Hepatic stellate cell (primary cell): Measurements from ENCODE around the gene SNTB2.
"Not testable (repeated sequence)": the region's sequence is repeated elsewhere in the genome, so short reads cannot be mapped to it uniquely, and the experiment has no call there.

Experiments used
- DNase-seq: peaks from one replicate; pipeline ENCODE4 v3.0.0; 2011; ENCODE audit warnings: low spot score

SNTB2 gene

DNA sequence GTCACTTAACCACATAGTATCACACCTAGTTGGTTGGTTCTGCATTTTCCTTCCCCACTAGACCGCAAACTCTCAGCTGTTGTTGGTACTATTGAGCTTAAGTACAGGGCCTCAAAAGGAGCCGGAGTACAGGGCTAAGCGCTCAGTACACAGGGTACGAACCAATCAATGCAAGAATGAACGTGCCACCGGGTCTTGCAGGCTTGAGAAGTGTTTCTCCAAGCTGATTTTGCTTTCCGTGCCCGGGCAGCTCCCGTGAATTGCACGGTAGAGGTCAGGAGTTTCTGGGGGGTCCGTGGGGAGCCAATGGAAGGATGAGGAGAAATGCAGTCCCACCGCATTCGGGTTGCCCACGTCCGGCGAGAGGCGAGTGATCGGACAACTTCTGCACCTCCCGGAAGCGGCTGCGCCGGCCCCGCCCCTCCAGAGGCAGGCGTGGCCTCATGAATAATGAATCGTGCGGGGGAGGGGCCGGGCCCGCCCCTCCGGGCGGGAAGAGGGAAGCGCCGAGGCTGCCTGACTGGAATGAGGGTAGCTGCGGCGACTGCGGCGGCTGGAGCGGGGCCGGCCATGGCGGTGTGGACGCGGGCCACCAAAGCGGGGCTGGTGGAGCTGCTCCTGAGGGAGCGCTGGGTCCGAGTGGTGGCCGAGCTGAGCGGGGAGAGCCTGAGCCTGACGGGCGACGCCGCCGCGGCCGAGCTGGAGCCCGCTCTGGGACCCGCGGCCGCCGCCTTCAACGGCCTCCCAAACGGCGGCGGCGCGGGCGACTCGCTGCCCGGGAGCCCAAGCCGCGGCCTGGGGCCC, at the start of gene SNTB2:
TSS of gene SNTB2 (plus strand) at position 523 of the 804 bp plus-strand sequence. CDS start at position 526, 3 bp downstream.
- DNase-seq = peak; percentile 93

GRCh38 chr16:69138608-69139007, 48.4 kb upstream of the SNTB2 start:
- no peak for DNase-seq

DNA sequence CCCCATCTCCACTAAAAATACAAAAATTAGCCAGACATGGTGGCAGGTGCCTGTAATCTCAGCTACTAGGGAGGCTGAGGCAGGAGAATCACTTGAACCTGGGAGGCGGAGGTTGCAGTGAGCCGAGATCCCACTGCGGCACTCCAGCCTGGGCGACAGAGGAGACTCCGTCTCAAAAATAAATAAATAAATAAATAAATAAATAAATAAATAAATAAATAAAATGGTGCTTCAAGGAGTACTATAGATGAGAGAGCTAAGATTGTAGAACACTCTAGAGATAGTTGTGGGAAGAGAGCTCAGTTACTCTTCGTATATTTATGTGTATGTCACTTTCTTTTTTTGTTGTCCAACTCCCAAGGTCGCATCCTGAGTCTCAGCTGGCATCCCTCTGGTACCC, 47.5 kb upstream of the SNTB2 start:
- not testable (repeated sequence) for DNase-seq

DNA sequence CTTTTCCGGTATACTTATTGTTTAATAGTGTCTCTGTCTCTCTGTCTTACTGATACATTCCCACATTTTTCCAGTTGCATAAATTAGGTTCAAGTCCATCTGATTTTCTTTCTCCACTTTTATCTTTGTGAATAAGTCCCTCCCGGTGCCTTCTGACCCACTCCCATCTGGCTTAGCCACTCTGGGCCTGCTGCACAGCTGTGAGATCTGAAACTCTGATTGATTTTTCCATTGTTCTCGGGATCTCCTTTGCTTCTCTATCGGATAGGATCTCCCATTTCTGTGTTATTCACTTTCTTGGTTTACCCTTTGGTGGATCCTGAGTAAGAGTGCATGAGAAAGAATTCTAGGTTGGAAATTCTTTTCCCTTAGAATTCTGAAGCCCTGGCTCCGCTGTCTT, 46.0 kb upstream of the SNTB2 start:
- DNase-seq = no peak

- no peak for DNase-seq
These were observed 45.0 kb upstream of the SNTB2 start for GRCh38 chr16:69141936-69142335.

DNA sequence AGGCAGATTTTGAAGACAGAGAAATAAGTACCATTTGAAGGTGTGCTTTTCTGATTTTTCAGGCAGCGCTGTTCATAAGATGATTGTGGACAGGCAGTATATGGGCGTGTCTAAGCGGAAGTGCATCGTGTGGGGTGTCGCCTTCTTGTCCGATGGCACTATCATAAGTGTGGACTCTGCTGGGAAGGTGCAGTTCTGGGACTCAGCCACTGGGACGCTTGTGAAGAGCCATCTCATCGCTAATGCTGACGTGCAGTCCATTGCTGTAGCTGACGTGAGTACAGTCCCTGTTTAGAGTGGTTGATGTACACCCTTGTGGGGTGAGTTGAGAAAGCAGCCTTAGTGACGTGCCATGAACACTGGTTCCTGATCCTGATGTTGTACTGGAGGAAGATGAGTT, 43.8 kb upstream of the SNTB2 start:
- DNase-seq = no peak

GRCh38 chr16:69145658-69146057, 41.3 kb upstream of the SNTB2 start:
- DNase-seq = no peak

DNA sequence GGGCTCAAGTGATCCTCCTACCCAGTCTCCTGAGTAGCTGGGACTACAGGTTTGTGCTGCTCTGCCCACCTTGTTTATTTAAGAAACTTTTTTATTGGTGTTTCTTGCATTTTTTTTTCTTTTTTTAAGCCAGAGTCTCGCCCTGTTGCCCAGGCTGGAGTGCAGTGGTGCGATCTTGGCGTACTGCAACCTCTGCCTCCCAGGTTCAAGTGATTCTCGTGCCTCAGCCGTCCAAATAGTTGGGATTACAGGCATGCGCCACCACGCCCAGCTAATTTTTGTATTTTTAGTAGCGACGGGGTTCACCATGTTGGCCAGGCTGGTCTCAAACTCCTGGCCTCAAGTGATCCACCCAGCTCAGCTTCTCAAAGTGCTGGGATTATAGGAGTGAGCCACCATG, 37.3 kb upstream of the SNTB2 start:
- not testable (repeated sequence) for DNase-seq

- DNase-seq = peak; percentile 60
These were observed 36.7 kb upstream of the SNTB2 start for GRCh38 chr16:69150146-69150865.

DNA sequence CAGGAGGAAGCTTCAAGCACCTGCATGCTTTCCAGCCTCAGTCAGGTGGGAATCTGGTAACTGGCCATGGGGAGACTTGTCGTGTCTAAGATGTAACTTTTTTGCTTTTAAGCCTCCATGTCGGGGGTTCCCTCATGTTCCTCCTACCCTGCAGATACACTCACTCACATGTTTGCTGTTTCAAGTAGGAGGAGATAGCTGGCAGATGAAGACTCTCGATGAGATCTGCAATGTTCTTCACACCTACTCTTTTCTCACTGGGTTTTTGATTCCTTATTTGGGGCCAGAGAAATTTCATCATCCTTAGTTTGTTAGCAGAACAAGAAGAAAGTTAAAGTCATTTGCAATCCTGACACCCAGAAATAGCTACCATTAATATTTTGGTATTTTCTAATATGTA, 29.8 kb upstream of the SNTB2 start:
- DNase-seq = no peak

GRCh38 chr16:69160192-69160591, 26.8 kb upstream of the SNTB2 start:
- no peak for DNase-seq

- no peak for DNase-seq
These were observed 21.4 kb upstream of the SNTB2 start for GRCh38 chr16:69165584-69165983.

DNA sequence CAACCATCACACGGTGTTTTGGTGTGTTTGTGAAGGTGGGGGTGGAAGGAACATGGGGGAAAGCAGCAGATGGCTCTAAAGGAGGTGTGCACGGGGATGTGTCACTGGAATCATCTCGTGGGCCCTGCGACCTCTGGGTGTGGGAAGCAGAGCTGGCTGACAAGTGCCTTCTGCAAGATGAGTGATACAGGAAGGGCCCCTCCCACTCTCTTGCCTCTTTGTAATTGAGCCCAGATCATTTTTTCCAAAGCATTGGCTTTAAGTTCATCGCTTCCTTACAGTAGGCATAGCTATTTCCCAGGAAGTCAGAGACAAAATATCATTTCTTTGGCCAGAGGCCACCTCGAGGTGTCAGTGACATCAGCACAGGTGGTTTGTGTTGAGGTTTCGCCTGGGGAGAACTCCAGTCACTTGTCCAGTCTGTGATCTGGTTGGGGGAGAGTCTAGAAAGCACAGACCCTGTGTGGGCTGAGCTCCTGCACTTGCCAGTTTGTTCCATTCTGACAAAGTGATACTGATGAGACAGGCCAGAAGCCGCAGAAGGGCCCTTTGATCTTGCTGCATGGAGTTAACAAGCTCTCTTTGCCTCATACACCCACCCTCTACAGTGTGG, 20.6 kb upstream of the SNTB2 start:
- peak; percentile 26 for DNase-seq

GRCh38 chr16:69166946-69167930, 19.7 kb upstream of the SNTB2 start:
- no peak for DNase-seq

DNA sequence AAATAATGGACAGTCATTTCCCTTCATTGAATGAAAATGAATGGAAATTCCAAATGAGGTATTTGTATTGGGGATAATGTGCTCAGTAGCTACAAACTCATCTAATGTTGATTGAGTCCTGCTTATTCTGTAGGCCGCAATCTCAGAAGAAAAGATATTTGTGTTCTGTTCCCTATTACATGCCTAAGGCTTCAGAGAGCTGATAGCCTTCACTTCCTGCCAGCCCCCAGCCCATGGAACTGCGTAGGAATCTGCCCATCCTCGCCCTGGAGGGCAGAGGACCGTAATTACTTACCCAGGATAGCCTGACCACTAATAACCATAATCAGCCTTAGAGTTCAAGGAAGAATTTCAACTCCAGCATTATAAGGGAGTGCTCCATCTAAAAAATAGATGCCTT, 17.9 kb upstream of the SNTB2 start:
- DNase-seq = no peak

DNA sequence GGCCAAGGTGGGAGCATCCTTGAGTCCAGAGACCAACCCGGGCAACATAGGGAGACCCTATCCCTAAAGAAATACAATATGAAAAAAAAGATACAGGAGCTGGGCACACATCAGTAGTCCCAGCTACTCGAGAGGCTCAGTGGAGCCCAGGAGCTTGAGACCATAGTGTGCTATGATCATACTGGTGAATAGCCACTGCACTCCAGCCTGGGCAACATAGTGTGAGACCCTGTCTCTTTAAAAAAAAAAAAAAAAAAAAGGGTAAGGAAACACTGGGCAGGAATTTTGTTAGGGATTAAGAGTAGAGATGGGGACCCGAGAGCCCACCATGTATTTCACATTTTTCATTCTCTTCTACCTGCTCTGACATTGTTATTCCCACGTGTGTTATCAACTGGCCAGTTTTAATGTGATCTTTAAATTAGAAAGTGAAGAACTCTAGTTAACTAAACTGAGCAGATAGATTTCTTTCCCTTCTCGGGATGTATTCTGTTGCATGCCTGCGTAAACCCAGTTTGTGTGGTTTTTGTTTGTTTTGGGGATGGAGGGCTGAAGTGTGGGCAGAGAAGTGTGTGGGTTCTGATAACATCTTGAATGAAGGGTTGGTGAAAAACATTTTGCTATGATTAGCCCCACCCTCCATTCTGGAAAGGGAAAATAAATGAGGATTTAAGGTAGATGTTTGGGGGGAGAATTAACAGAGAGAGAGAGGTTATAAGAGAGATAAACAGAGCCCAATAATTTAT, 17.2 kb upstream of the SNTB2 start:
- no peak for DNase-seq

DNA sequence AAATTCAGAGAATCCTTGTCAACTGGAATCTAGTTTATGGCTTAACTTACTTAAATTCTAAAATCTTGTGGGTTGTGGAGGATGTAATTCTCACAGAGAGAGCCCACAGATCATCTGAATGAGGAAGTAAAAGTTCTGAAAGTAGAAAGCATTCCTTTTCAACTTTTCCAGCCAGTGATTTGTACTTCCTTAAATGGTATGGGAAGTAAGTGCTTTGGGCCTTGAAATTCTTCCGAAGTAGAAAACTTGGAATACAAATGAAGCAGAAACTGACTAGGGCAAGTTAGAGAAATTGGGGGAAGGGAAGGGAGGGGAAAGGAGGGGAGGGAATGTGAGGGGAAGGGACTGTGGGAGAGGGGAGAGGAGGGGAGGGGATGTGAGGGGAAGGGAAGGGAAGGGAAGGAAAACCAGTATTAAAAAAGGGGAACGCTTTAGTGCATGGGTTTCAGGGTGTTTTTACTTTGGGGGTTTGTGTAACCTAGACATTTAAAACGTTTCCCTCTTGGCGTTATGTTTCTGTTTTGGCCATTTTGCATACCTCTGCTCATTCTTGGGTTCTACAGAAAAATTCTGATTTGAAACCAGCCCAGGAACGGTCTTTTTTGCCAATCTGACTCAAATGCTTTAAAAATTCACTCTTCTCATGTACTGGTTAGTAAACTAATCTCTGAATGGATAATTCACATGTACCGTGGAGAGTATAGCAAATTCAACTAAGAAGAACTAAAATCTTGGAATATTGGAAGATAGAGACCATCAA, 15.5 kb upstream of the SNTB2 start:
- DNase-seq = peak; percentile 33

- DNase-seq = peak; percentile 51
These were observed 10.7 kb upstream of the SNTB2 start for GRCh38 chr16:69176033-69176800.

- peak; percentile 37 for DNase-seq
These were observed 7.5 kb upstream of the SNTB2 start for GRCh38 chr16:69179328-69180010.
